CD4-positive, alpha-beta T cell treated with Interleukin-6 at 100 ng/mL for 8 hours (primary cell): ENCODE results near the gene FGF14.

Experiments used
- DNase-seq: peaks from one replicate; pipeline ENCODE4 v3.0.0-alpha.2; 2020; ENCODE audit warnings: mixed read lengths, low spot score

The FGF14 gene

DNA sequence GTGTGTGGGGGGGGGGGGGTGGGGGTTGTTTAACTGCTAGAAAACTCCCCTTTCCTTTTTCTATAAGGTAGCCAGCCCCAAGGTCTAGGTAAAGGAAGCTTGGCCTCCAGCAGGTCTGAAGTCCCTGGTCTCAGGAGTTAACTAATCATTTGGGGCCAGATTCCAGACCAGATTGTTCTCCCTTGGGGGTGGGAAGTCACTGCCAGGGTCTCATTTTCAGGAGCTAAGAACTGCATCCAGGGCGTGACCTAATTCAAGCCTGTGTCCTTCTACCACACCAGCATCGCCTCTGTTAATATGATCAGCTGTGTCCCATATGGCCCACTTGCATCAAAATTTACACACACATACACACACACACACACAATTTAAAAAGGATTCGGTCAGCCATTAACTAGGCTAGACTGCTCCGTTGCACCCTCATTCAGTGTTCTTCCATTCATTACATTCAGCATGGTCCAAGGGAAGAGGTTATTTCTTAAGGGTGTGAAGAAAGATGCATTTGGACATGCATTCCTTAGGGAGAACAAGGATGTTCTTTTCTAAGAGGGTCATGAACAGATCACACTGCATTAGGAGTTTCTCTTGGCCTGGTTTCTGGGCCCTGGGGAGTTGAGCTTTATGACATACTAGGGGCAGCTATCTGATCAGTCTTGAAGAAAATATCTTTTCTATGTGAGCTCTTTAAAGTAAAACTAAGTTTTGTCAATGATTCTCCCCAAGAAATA, 91.0 kb downstream of the FGF14 start:
- DNase-seq: no peak

DNA sequence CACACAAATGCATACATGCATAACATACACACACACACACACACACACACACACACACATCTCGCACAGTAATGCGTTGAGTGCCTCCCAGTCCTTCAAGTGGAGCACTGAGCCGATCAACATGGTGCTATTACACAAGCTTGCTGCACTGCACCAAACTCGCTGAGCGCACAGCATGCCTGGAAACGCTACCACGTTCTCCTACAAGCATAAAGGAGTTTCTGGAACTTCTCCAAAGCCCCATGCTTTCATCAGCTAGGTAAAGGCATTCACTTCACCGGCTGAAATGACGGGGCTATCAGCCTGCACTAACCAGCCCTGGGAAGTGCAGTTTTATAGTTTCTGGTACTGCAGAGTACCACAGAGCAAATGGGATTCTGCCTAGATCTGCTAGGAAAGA, 92.7 kb downstream of the FGF14 start:
- DNase-seq: no peak

- no peak for DNase-seq
These were observed 99.3 kb downstream of the FGF14 start for GRCh38 chr13:102302534-102302933.

GRCh38 chr13:102300379-102300778, 101.5 kb downstream of the FGF14 start:
- DNase-seq: no peak

GRCh38 chr13:102299366-102299765, 102.5 kb downstream of the FGF14 start:
- no peak for DNase-seq

GRCh38 chr13:102298051-102298450, 103.8 kb downstream of the FGF14 start:
- no peak for DNase-seq

- no peak for DNase-seq
These were observed 106.4 kb downstream of the FGF14 start for GRCh38 chr13:102295316-102296048.

GRCh38 chr13:102294407-102295018, 107.3 kb downstream of the FGF14 start:
- no peak for DNase-seq

DNA sequence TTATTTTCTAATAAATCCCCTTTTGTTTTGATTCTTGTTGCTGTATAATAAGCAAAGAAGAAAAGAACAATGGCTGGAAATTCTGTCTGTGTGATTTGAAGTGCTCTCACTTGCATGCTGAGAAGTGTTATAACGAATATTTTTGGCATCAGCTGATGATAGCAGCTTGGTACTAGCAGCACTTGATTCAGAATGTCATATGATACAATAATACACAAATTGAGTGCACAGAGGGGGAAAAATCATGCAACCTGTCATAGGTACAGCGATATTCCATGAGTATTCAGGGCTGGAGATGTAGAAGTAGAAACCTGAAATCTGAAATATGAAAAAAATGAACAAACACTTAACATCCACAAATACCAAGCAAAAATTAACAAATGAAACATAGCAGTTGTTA, 108.1 kb downstream of the FGF14 start:
- DNase-seq: no peak

GRCh38 chr13:102291587-102292218, 110.1 kb downstream of the FGF14 start:
- no peak for DNase-seq

DNA sequence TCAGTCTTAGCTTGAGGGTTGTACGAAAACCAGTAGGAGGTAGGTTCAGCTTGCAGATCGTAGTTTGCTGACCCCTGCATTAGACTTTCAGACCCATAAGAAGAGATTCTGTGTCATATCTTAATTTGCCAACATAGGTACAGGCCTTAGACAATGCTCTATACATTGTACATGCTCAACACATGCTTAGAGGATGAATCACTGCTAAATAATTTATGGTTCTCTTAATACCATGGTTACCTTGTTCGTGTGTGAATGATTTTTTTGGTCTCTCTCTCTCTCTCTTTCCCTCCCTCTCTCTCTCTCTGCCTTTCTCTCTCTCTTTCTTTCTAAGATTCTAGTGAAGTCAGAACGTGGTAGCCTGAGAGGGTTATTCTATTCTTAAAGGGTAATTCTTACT, 112.2 kb downstream of the FGF14 start:
- no peak for DNase-seq

- no peak for DNase-seq
These were observed 115.5 kb downstream of the FGF14 start for GRCh38 chr13:102286326-102286725.

DNA sequence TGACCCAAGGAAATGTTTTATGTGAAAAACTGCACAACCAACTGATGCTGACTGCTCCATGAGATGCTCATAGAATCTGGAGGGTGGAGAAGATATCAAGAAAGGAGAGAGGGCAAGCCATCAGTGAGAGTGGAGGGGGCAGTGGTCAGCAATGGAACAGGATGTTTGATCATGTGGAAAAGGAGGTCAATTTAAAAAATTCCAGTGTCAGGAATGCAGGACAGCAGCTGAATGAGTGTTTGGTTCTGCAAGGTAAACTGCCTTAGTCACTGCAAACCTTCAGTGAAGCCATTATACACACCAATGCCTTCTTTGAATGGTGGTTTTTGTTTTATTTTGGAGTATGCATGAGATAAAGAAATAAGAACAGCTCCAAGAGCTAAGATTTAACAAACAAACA, 121.5 kb downstream of the FGF14 start:
- DNase-seq: no peak

- DNase-seq: no peak
These were observed 124.6 kb downstream of the FGF14 start for GRCh38 chr13:102277286-102277685.

GRCh38 chr13:102276404-102276803, 125.4 kb downstream of the FGF14 start:
- DNase-seq: no peak

- no peak for DNase-seq
These were observed 125.9 kb downstream of the FGF14 start for GRCh38 chr13:102275969-102276368.

GRCh38 chr13:102273111-102273510, 128.7 kb downstream of the FGF14 start:
- no peak for DNase-seq

DNA sequence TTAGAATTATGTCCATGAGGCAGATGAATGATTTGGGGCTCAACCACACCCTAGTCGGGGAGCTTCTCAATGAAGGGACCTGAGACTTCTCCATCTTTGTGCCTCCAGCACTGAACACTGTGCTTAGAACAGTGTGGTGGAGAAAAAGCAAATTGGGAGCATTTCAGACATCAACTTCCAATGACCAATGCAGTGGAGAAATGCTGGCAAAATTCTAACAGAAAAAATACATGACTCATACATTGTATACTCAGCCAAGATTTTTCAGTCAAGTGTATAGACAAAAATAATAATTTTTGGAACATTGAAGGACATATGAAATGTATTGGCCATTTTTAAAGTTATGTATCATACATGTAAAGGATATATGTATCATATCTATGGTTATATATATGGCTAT, 134.7 kb downstream of the FGF14 start:
- no peak for DNase-seq

- no peak for DNase-seq
These were observed 140.0 kb downstream of the FGF14 start for GRCh38 chr13:102261809-102262208.

DNA sequence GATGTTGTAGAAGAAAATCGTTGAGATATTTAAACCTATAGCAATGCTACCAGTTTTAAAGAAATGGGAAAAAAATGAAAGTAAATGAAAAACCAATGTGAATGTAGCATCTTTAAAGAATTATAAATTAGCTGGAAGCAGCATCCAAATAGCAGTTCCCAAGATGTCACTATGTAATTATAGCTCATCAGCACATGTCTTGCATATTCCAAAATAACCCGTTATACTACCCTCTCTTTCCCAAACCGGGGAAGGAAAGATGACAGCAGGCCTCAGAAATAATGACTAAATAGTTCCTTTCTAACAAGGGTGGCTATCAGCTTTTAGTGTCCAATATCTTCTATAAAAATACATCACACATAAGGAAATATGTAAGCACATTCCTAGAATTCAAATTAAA, 140.5 kb downstream of the FGF14 start:
- DNase-seq: no peak

GRCh38 chr13:102260256-102260655, 141.6 kb downstream of the FGF14 start:
- DNase-seq: no peak

DNA sequence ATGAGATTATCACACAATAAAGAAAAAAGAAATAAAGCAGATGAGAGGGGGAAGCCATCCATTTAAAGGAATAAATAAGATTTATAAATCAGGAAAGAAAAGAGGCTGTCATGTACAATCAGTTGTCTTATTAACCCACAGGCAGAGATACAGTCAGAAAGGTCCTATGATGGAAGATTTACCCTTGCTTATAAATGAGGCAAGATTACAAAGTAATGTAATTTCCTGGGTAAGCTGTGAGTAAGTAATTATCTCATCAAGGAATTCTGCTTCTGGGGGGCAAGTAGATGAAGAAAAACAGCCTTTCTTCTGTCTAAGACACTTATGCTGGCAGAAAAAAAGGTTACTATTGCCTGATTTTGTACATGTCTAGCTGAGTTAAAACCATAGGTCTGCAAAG, 146.4 kb downstream of the FGF14 start:
- DNase-seq: no peak

- DNase-seq: no peak
These were observed 150.0 kb downstream of the FGF14 start for GRCh38 chr13:102251817-102252216.
